Ishikawa (cell line): ENCODE data around the gene ASF1A.

Experiments used
- CEBPB ChIP-seq: IDR thresholded peaks from 2 replicates; pipeline ENCODE4 v1.6.1; 2012
- CREB1 ChIP-seq: IDR thresholded peaks from 2 replicates; pipeline ENCODE4 v1.6.1; 2012; ENCODE audit warnings: low read depth
- EP300 ChIP-seq: IDR thresholded peaks from 2 replicates; pipeline ENCODE4 v1.6.1; 2012; ENCODE audit warnings: borderline replicate concordance
- FOXM1 ChIP-seq: IDR thresholded peaks from 2 replicates; pipeline ENCODE4 v1.6.1; 2012; ENCODE audit warnings: low read depth, borderline replicate concordance
- RAD21 ChIP-seq: IDR thresholded peaks from 2 replicates; pipeline ENCODE4 v1.6.1; 2012; ENCODE audit warnings: low read depth
- TAF1 ChIP-seq: IDR thresholded peaks from 2 replicates; pipeline ENCODE4 v1.6.1; 2012; ENCODE audit warnings: low read depth, mild to moderate bottlenecking
- YY1 ChIP-seq: IDR thresholded peaks from 2 replicates; pipeline ENCODE4 v1.6.1; 2012; ENCODE audit warnings: low read depth
- ZBTB7A ChIP-seq: IDR thresholded peaks from 2 replicates; pipeline ENCODE4 v1.6.1; 2012; ENCODE audit warnings: low read depth
- TF ChIP-seq, protein P1 (sequence below): IDR thresholded peaks from 2 replicates; pipeline ENCODE4 v1.6.1; 2012; ENCODE audit warnings: low read depth, mild to moderate bottlenecking
- TF ChIP-seq, protein P2 (sequence below): IDR thresholded peaks from 2 replicates; pipeline ENCODE4 v1.6.1; 2012
- TF ChIP-seq, protein P3 (sequence below): IDR thresholded peaks from 2 replicates; pipeline ENCODE4 v1.6.1; 2012

DNA sequence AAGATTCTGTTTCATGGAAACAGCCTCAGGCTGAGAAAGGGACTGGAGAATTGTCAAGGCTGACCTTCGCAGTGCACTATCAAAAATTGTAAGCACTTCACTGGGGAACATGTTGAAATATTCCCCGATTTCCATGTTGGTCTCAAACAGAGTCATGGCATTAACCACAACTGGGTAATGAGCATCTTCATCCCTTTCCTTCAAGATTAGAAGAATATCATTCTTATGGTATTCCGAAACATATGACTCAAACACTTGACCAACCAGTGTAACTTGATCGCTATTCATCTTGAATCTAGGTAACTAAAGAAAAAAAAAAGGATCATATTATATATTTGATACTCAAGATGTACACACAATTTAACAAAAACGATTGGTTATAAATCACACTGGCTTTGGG is 37.5 kb downstream of the ASF1A start:
- TF ChIP-seq, protein P1, sequence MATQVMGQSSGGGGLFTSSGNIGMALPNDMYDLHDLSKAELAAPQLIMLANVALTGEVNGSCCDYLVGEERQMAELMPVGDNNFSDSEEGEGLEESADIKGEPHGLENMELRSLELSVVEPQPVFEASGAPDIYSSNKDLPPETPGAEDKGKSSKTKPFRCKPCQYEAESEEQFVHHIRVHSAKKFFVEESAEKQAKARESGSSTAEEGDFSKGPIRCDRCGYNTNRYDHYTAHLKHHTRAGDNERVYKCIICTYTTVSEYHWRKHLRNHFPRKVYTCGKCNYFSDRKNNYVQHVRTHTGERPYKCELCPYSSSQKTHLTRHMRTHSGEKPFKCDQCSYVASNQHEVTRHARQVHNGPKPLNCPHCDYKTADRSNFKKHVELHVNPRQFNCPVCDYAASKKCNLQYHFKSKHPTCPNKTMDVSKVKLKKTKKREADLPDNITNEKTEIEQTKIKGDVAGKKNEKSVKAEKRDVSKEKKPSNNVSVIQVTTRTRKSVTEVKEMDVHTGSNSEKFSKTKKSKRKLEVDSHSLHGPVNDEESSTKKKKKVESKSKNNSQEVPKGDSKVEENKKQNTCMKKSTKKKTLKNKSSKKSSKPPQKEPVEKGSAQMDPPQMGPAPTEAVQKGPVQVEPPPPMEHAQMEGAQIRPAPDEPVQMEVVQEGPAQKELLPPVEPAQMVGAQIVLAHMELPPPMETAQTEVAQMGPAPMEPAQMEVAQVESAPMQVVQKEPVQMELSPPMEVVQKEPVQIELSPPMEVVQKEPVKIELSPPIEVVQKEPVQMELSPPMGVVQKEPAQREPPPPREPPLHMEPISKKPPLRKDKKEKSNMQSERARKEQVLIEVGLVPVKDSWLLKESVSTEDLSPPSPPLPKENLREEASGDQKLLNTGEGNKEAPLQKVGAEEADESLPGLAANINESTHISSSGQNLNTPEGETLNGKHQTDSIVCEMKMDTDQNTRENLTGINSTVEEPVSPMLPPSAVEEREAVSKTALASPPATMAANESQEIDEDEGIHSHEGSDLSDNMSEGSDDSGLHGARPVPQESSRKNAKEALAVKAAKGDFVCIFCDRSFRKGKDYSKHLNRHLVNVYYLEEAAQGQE, result no peak
- TF ChIP-seq YY1 (no peak), TAF1 (no peak), EP300 (no peak), CREB1 (no peak), FOXM1 (no peak), ZBTB7A (no peak), CEBPB (no peak), RAD21 (no peak)
- TF ChIP-seq, protein P2, sequence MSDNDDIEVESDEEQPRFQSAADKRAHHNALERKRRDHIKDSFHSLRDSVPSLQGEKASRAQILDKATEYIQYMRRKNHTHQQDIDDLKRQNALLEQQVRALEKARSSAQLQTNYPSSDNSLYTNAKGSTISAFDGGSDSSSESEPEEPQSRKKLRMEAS, result no peak
- TF ChIP-seq, protein P3, sequence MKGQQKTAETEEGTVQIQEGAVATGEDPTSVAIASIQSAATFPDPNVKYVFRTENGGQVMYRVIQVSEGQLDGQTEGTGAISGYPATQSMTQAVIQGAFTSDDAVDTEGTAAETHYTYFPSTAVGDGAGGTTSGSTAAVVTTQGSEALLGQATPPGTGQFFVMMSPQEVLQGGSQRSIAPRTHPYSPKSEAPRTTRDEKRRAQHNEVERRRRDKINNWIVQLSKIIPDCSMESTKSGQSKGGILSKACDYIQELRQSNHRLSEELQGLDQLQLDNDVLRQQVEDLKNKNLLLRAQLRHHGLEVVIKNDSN, result no peak
